ENCODE results near the gene F2RL3.

F2RL3 gene

GRCh38 chr19:16896146-16897028, 7.6 kb downstream of the F2RL3 start:
- no peak for DNase-seq

- peak in 1 of 2 donors; percentile 98 for DNase-seq
Observed at GRCh38 chr19:16897029-16897855, 8.4 kb downstream of the F2RL3 start.

GRCh38 chr19:16897856-16898161, 9.0 kb downstream of the F2RL3 start:
- no peak for DNase-seq

- no peak for DNase-seq
Observed at GRCh38 chr19:16898361-16899015, 9.7 kb downstream of the F2RL3 start.

- DNase-seq: peak in 1 of 2 donors; percentile 41
Observed at GRCh38 chr19:16899566-16900075, 10.8 kb downstream of the F2RL3 start.

DNA sequence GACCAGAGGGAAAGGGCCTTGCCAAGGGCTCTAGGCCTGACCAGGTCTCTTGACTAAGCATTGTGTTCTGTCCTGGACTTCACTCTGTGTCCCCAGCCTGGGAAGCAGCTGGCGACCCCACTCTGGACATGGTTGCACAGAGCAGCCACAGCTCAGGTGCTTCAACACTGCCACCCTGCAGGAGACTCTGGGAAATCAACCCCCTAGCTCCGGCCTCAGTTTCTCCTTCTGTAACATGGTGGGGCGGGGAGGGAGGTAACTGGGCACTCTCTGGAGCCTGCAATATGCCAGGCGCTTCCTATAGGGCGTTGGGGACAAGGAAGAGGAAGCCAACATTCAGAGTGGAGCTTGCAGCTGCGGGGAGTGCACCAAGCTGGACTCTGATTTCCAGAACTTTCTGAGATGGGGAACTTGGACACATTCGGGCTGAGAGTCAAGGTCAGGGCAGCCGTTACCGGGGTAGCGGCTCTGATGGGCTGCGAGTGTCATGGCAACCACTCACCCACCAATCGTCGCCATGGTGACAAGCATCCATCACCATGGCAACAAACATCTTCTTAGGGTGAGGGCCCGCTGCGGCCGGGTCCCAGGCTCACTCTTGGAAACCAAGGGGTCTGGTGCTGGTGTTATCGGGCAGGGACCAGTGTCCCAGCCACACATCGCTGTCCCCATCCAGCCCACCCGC, 12.8 kb downstream of the F2RL3 start:
- DNase-seq: no peak

GRCh38 chr19:16902545-16902944, 13.7 kb downstream of the F2RL3 start:
- DNase-seq: no peak

GRCh38 chr19:16903347-16903746, 14.5 kb downstream of the F2RL3 start:
- no peak for DNase-seq

DNA sequence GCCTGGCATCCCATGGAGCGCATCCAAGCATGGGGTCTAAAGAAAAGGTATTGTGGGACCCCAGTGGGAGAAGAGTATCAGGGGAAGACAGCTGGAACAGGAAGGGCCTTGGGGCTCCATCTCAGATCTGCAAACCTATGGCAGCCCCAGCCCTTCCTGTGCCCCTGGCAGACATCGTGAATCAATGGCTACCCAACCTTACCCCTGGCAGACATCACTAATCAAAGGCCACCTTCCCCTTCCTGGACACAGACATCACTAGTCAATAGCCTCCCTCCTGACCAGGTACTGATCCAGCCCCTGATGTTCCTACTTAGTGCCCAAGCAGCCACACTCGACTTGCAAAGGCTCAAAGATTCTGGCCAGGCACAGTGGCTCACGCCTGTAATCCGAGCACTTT, 15.8 kb downstream of the F2RL3 start:
- no peak for DNase-seq

- DNase-seq: no peak
Observed at GRCh38 chr19:16908759-16909158, 20.0 kb downstream of the F2RL3 start.

DNA sequence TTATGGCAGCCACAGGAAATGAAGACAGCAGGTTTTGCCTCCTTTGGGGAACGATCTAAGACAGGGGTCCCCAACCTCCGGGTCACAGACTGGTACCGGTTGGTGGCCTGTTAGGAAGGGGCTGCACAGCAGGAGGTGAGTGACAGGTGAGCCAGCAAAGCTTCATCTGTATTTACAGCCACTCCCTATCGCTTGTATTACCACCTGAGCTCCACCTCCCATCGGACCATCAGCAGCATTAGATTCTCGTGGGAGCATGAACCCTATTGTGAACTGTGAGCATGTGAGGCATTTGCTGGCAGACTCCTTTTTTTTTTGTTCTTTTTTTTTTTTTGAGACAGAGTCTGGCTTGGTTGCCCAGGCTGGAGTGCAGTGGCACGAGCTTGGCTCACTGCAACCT, 22.2 kb downstream of the F2RL3 start:
- DNase-seq: no peak

DNA sequence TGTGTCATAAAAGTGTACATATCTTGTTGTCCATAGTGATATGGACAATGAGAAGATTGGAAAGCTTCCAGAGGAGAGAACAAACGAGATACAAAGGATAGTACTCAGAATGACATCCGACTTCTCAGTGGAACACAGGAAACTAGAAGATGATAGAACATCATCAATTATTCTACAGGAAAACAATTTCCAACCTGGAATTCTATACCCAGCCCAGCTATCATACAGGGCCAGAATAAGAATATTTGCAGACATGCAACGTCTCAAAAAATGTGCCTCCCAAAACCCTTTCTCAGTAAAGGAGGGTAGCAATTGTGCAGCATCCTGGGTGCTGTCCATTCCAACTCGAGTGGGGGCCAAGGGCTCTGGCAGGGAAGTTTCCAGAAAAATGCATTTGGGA, 24.0 kb downstream of the F2RL3 start:
- no peak for DNase-seq

GRCh38 chr19:16914421-16914820, 25.6 kb downstream of the F2RL3 start:
- no peak for DNase-seq

DNA sequence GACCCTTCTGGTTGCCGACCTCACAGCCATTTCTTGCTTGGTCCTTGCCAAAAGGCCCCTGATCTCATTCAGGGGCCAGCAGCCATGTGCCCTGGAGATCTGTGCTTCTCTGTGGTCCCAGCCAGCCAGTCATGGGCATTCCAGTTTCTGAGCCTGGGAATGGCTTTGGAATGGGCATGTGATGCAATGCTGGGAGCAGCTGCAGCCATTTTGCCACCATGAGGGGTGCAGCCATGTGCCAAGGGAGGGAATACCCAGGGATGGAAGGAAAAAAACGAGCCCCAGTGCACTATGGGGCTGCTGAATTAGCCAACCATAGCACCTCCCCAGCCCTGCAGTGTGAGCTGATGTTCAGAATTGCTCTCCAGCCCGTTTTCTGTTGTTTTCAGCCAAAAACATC, 26.3 kb downstream of the F2RL3 start:
- DNase-seq: no peak

DNA sequence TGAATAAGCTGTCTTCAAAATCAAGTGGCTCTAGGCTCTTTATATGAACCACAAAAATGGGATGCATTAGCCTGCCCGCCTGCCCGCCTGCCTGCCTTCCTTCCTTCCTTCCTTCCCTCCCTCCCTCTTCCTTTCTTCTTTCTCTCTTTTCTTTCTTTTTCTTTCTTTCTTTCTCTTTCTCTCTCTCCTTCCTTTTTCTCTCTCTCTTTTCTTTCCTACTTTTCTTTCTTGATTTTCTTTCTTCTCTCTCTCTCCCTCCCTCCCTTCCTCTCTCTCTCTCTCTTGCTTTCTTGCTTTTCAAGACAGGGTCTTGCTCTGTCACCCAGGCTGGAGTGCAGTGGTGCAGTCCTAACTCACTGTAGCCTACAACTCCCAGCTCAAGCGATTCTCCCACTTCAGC, 26.9 kb downstream of the F2RL3 start:
- no peak for DNase-seq

GRCh38 chr19:16917401-16917800, 28.6 kb downstream of the F2RL3 start:
- DNase-seq: no peak

DNA sequence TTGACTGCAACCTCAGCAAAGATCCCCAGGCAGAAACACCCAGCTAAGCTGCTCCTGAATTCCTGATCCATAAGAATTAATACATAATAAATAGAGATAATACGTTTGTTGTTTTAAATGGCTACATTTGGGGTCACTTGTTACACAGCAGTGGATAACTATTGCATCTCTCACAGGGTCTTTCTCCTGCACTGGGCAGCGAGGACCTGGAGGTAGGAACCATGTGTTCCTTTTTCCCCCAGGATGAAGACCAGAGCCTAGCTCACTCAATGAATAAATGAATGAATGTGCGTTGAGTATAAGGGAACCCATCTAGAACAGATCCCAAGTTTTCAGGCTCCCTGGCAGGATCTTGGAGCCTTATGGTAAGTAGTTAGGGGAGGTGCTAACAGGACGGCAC, 30.7 kb downstream of the F2RL3 start:
- no peak for DNase-seq

DNA sequence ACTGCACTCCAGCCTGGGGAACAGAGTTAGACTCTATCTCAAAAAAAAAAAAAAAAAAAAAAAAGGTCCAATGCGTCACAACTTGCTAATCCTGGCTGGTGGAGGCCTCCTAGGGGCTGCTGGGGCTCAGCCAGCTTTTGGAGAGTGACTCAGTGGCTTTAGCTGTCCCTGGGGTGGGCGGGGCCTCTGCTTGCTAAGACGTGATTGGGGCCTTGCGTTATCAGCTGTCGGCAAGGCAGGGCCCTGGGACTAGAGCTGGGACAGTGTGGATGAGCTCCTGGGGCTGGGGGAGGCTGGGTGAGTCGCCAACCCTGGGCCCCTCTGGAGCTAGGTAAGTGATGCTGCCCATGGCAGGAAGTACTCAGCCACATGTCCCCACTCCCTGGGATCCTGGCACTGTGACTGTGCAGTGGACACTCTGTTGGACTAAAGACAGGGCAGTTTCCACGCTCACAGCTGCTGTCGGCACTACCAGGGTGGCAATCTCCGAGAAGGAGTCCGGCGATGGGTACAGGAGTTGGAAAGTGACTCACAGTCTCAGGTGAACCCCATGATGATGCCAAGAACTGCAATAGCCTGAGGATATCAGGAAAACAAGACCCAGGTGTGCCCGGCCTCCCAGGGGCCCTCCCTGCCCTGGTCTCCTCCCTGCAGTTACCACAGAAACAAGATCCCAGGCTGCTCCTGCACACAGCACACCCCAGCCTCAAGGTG, 32.2 kb downstream of the F2RL3 start:
- DNase-seq: no peak

- no peak for DNase-seq
Observed at GRCh38 chr19:16921766-16922591, 33.2 kb downstream of the F2RL3 start.

GRCh38 chr19:16922592-16922934, 33.8 kb downstream of the F2RL3 start:
- DNase-seq: no peak

GRCh38 chr19:16922949-16923348, 34.1 kb downstream of the F2RL3 start:
- no peak for DNase-seq
